ENCODE results near the gene AKAP14. TPM values are rescaled to one million over a fixed set of nuclear protein-coding genes. Genes with fewer than 3 reads are reported as not detected.

Gene AKAP14
- total and polyA plus RNA-seq, 4 donors, result not detected

DNA sequence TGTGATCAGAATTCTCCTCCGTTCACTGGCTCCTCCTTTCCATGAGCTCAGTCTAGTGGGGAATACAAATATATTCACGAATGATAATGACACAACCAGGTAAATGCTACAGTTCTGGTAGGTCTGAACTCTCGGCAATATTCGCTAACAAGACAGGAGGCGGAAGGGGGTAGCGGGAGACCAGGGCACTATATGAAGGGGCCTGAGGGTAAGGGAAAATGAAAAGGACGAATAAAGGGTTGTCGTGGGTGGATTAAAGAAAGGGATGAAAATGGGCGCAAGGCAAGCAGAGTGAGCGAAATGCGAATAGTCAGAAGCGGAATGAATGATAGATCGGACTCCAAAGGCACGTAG lies 47.1 kb downstream of the AKAP14 start:
- TF ChIP-seq YY1 (IDR thresholded peaks at IDR 0.05) (no peak), NR2F2 (IDR thresholded peaks at IDR 0.05) (no peak)
- WGBS, result under 1% methylated on average over 14 of the region's 14 CpGs
- no peak for DNase-seq (ENCODE audit: low spot score)
- Histone ChIP-seq H3K27me3 (ENCODE audit: control insufficient read depth in 4 of 4, insufficient read depth in 4 of 4, low read length in 3 of 4) (no peaks in the 10 kb centered on the region), H3K9me3 (ENCODE audit: control insufficient read depth in 4 of 4, low read length in 3 of 4) (no peaks in the 10 kb centered on the region), H3K36me3 (ENCODE audit: control insufficient read depth in 4 of 4, insufficient read depth in 3 of 4, low read depth in 1 of 4, low read length in 3 of 4) (no peaks in the 10 kb centered on the region), H3K27ac (ENCODE audit: low read depth in 1 of 2, low read length in 2 of 2) (peak overlapping the region; percentile 75 to 84), H3K9ac (ENCODE audit: low read depth in 1 of 2, low read length in 2 of 2) (peak overlapping the region; percentile 8 to 17), H3K4me1 (ENCODE audit: control insufficient read depth in 4 of 4, insufficient read depth in 4 of 4, low read length in 3 of 4) (peaks cover 3 to 18% (median 9%) of the 10 kb centered on the region in 4 donors), H3K4me3 (ENCODE audit: low read depth in 1 of 3, low read length in 3 of 3) (peak overlapping the region; percentile 56 to 81 (median 76))

DNA sequence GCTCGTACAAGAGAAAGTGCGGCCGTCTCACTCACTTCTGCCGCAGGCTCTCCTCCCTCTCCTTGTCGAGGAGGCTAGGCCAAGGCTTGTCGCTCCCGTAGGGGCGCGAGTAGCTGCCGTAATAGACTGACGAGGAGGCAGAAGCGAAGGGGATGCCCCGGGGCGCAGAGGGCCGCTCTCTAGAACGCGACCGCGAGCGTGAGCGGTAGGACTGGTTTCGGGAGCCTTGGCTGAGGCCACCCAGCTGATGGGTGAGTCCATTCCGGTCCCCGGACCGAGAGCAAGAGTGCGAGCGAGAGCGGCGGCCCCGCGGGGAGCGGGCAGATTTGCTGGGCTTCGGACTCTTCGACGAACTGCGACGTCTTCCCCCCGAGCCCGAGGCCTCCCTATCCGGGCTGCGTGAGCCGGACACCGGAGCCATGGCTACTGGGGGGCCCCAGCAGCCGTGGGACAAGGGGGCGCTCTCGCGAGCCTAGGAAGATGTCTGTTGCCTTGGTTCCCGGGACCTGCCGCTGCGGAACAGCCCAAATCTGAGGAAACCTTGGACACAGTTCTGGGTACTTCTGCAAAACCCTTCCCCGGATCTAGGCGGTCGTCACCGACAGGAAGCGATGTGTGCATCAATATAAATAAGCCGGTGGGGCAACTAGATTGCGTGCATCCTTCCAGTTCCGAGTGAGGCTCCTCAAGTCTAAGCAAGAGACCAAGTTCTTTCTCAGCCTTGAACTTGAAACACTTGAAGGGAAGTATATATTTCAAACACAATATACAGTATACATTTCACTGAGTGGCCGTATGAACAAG lies 47.7 kb downstream of the AKAP14 start, which contains the start of gene NKAP:
NKAP (minus strand) TSS at position 567 of the 804 bp plus-strand sequence; CDS start at position 421, 146 bp downstream.
- Histone ChIP-seq H3K27me3 (ENCODE audit: control insufficient read depth in 4 of 4, insufficient read depth in 4 of 4, low read length in 3 of 4) (no peaks in the 10 kb centered on the region), H3K9me3 (ENCODE audit: control insufficient read depth in 4 of 4, low read length in 3 of 4) (no peaks in the 10 kb centered on the region), H3K27ac (ENCODE audit: low read depth in 1 of 2, low read length in 2 of 2) (peak within 1 kb of the TSS; percentile 75 to 84), H3K4me3 (ENCODE audit: low read depth in 1 of 3, low read length in 3 of 3) (peak within 1 kb of the TSS; percentile 56 to 81 (median 76)), H3K36me3 (ENCODE audit: control insufficient read depth in 4 of 4, insufficient read depth in 3 of 4, low read depth in 1 of 4, low read length in 3 of 4) (no peaks in the 10 kb centered on the region), H3K9ac (ENCODE audit: low read depth in 1 of 2, low read length in 2 of 2) (peak within 1 kb of the TSS; percentile 8 to 17), H3K4me1 (ENCODE audit: control insufficient read depth in 4 of 4, insufficient read depth in 4 of 4, low read length in 3 of 4) (peaks cover 3 to 18% (median 9%) of the 10 kb centered on the region in 4 donors)
- WGBS, result under 1% methylated on average over 59 of the region's 59 CpGs
- TF ChIP-seq FOXA2 (IDR thresholded peaks at IDR 0.05), result peak; percentile 81
- TF ChIP-seq FOXA1 (IDR thresholded peaks at IDR 0.05), result peak; percentile 65
- TF ChIP-seq, protein P1, sequence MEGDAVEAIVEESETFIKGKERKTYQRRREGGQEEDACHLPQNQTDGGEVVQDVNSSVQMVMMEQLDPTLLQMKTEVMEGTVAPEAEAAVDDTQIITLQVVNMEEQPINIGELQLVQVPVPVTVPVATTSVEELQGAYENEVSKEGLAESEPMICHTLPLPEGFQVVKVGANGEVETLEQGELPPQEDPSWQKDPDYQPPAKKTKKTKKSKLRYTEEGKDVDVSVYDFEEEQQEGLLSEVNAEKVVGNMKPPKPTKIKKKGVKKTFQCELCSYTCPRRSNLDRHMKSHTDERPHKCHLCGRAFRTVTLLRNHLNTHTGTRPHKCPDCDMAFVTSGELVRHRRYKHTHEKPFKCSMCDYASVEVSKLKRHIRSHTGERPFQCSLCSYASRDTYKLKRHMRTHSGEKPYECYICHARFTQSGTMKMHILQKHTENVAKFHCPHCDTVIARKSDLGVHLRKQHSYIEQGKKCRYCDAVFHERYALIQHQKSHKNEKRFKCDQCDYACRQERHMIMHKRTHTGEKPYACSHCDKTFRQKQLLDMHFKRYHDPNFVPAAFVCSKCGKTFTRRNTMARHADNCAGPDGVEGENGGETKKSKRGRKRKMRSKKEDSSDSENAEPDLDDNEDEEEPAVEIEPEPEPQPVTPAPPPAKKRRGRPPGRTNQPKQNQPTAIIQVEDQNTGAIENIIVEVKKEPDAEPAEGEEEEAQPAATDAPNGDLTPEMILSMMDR (IDR thresholded peaks at IDR 0.05; ENCODE audit: low read depth, low read length, missing input control), result no peak
- TF ChIP-seq RAD21 (IDR thresholded peaks at IDR 0.05), result no peak
- no peak for TF ChIP-seq JUND (IDR thresholded peaks at IDR 0.05)
- TF ChIP-seq GABPA (IDR thresholded peaks at IDR 0.05 in 1 of 2, conservative IDR thresholded peaks at IDR 0.05 in 1 of 2), result peak; percentile 95
- peak; percentile 24 for TF ChIP-seq HNF4A (conservative IDR thresholded peaks at IDR 0.05)
- TF ChIP-seq, protein P2, sequence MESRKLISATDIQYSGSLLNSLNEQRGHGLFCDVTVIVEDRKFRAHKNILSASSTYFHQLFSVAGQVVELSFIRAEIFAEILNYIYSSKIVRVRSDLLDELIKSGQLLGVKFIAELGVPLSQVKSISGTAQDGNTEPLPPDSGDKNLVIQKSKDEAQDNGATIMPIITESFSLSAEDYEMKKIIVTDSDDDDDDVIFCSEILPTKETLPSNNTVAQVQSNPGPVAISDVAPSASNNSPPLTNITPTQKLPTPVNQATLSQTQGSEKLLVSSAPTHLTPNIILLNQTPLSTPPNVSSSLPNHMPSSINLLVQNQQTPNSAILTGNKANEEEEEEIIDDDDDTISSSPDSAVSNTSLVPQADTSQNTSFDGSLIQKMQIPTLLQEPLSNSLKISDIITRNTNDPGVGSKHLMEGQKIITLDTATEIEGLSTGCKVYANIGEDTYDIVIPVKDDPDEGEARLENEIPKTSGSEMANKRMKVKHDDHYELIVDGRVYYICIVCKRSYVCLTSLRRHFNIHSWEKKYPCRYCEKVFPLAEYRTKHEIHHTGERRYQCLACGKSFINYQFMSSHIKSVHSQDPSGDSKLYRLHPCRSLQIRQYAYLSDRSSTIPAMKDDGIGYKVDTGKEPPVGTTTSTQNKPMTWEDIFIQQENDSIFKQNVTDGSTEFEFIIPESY (IDR thresholded peaks at IDR 0.05), result peak; percentile 96
- TF ChIP-seq NR2F2 (IDR thresholded peaks at IDR 0.05), result peak; percentile 27
- no peak for TF ChIP-seq HNF4G (IDR thresholded peaks at IDR 0.05)
- TF ChIP-seq YY1 (IDR thresholded peaks at IDR 0.05), result peak; percentile 66
- TF ChIP-seq, protein P3, sequence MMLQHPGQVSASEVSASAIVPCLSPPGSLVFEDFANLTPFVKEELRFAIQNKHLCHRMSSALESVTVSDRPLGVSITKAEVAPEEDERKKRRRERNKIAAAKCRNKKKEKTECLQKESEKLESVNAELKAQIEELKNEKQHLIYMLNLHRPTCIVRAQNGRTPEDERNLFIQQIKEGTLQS (IDR thresholded peaks at IDR 0.05), result no peak
- TF ChIP-seq, protein P4, sequence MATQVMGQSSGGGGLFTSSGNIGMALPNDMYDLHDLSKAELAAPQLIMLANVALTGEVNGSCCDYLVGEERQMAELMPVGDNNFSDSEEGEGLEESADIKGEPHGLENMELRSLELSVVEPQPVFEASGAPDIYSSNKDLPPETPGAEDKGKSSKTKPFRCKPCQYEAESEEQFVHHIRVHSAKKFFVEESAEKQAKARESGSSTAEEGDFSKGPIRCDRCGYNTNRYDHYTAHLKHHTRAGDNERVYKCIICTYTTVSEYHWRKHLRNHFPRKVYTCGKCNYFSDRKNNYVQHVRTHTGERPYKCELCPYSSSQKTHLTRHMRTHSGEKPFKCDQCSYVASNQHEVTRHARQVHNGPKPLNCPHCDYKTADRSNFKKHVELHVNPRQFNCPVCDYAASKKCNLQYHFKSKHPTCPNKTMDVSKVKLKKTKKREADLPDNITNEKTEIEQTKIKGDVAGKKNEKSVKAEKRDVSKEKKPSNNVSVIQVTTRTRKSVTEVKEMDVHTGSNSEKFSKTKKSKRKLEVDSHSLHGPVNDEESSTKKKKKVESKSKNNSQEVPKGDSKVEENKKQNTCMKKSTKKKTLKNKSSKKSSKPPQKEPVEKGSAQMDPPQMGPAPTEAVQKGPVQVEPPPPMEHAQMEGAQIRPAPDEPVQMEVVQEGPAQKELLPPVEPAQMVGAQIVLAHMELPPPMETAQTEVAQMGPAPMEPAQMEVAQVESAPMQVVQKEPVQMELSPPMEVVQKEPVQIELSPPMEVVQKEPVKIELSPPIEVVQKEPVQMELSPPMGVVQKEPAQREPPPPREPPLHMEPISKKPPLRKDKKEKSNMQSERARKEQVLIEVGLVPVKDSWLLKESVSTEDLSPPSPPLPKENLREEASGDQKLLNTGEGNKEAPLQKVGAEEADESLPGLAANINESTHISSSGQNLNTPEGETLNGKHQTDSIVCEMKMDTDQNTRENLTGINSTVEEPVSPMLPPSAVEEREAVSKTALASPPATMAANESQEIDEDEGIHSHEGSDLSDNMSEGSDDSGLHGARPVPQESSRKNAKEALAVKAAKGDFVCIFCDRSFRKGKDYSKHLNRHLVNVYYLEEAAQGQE (IDR thresholded peaks at IDR 0.05), result peak; percentile 55
- peak; percentile 38 for TF ChIP-seq SP1 (IDR thresholded peaks at IDR 0.05)
- peak in 1 of 2 donors; percentile 49 for TF ChIP-seq RXRA (IDR thresholded peaks at IDR 0.05)
- TF ChIP-seq TAF1 (conservative IDR thresholded peaks at IDR 0.05), result no peak
- TF ChIP-seq EGR1 (IDR thresholded peaks at IDR 0.05; ENCODE audit: low read depth in 2 of 2), result no peak
- TF ChIP-seq, protein P5, sequence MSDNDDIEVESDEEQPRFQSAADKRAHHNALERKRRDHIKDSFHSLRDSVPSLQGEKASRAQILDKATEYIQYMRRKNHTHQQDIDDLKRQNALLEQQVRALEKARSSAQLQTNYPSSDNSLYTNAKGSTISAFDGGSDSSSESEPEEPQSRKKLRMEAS (IDR thresholded peaks at IDR 0.05), result peak; percentile 58
- DNase-seq (ENCODE audit: low spot score), result peak; percentile 85
